HepG2 (cell line): Measurements from ENCODE around the gene GLB1L3. TPM values are rescaled to one million over a fixed set of nuclear protein-coding genes. Genes with fewer than 3 reads are reported as not detected.

ENCODE experiments used
- ARID5B ChIP-seq: IDR thresholded peaks from 2 replicates; pipeline ENCODE4 v1.4.0; 2020; ENCODE audit warnings: mild to moderate bottlenecking, missing genetic modification reagents
- ETV5 ChIP-seq: IDR thresholded peaks from 2 replicates; pipeline ENCODE4 v1.6.1; 2018; ENCODE audit warnings: missing biosample characterization, missing genetic modification reagents, inconsistent platforms, borderline replicate concordance
- FIP1L1 ChIP-seq: fragments of 200-400 bp; formaldehyde crosslinking; IDR thresholded peaks from 2 replicates; pipeline ENCODE4 v1.6.1; 2018; ENCODE audit warnings: low read depth, mild to moderate bottlenecking, low read length, moderate library complexity, borderline replicate concordance; ENCODE audit not compliant: insufficient read depth
- MEIS2 ChIP-seq: sonication (generic); formaldehyde crosslinking; IDR thresholded peaks from 2 replicates; pipeline ENCODE4 v1.9.0; 2021; ENCODE audit warnings: mild to moderate bottlenecking, missing genetic modification reagents
- MYPOP ChIP-seq: sonication (generic); formaldehyde crosslinking; IDR thresholded peaks from 2 replicates; pipeline ENCODE4 v1.8.1; 2023; ENCODE audit warnings: mild to moderate bottlenecking, moderate library complexity, missing genetic modification reagents
- NR2F6 ChIP-seq, 2 experiments: IDR thresholded peaks; 2 replicates each; pipeline ENCODE4 v1.6.1; 2016; ENCODE audit warnings: antibody characterized with exemption in 1 of 2, mild to moderate bottlenecking in 1 of 2
- PHF20 ChIP-seq: sonication (generic); formaldehyde crosslinking; IDR thresholded peaks from 2 replicates; pipeline ENCODE4 v1.5.0; 2020; ENCODE audit warnings: mild to moderate bottlenecking, missing genetic modification reagents
- RNF219 ChIP-seq: sonication (generic); formaldehyde crosslinking; IDR thresholded peaks from 2 replicates; pipeline ENCODE4 v1.5.0; 2020; ENCODE audit warnings: mild to moderate bottlenecking, missing genetic modification reagents
- SPEN ChIP-seq: sonication (generic); formaldehyde crosslinking; IDR thresholded peaks from 2 replicates; pipeline ENCODE4 v1.5.1; 2020; ENCODE audit warnings: low read depth, mild to moderate bottlenecking, missing genetic modification reagents
- ZNF354B ChIP-seq: sonication (generic); formaldehyde crosslinking; IDR thresholded peaks from 2 replicates; pipeline ENCODE4 v1.8.0; 2022; ENCODE audit warnings: mild to moderate bottlenecking, missing genetic modification reagents
- ZNF749 ChIP-seq: sonication (generic); formaldehyde crosslinking; IDR thresholded peaks from 2 replicates; pipeline ENCODE4 v1.8.0; 2022; ENCODE audit warnings: mild to moderate bottlenecking, missing genetic modification reagents, moderate library complexity, borderline replicate concordance
- polyA plus RNA-seq, 8 experiments: library from polyadenylated mRNA; depleted of rRNA in 3 of 8; stranded (reverse) in 7 of 8; unstranded in 1 of 8; fragments of >200 nt; fragmentation: Illumina TruSeq in 4 of 8; extraction: Trizol in 4 of 8; gene quantifications; 2 replicates each; pipeline versions ENCODE4 v1.2.1 to v1.2.3, GENCODE V29; 2011 to 2016; ENCODE audit warnings: low read depth in 4 of 8, missing spikeins in 1 of 8, mixed read lengths in 1 of 8; ENCODE audit not compliant: insufficient read depth in 1 of 8
- total RNA-seq, 5 experiments: library from RNA; depleted of rRNA; stranded (reverse); fragments of >200 nt; fragmentation: Illumina TruSeq; extraction: Trizol; gene quantifications; 2 replicates each; pipeline ENCODE4 v1.2.3, GENCODE V29; 2016; ENCODE audit warnings: low read depth in 1 of 5
- TF ChIP-seq, protein P1 (sequence below): sonication (generic); formaldehyde crosslinking; IDR thresholded peaks from 2 replicates; pipeline ENCODE4 v1.9.0; 2021; ENCODE audit warnings: missing genetic modification reagents, mild to moderate bottlenecking, borderline replicate concordance

GLB1L3 gene
- total and polyA plus RNA-seq, 2 of the 13 experiments (the other 11 are each of a cell fraction or from before 2014, with no cell fraction given), result not detected

DNA sequence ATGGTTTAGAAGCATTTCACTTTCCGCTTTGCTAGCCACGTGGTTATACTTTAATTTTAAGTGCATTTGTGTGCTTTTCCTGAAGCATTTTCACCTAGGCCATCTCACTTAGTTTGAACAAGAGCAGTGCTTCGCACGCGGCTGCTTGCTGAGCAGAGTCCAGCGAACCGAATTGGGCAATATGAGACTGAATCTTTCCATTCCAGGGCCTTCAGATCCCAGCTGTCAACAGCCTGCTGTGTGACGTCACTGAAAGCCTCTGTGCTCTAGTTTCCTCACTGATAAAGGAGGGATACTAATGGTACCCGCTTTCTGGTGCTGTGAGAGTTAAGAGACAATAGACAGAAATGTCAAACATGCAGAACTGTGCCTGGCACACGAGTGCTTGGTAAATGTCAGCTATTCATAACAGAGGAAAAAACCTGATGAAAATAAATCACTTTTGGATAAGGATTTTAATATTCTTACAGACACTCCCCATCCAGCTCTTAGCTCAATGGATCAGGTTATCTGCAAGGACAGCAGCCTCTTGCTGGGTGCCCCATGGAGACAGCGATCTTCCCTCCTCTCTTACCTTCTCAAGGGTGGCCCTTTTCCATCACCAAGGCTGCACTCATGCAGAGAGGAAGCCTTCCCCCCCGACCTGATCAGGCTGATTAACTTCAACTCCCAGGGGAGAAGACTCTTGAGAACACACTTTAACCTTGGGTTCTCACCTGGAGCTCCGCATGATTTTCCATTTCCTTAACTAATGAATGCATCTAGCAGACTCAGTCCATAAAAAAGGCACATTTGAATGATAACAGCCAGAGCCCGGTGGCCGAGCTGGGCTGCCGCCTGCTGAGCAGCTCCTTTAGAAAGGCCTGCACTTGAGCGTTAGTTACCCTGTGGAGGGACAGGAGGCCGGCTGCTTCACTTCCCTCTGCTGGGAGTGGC is 3.5 kb upstream of the GLB1L3 start (continued):
- TF ChIP-seq MYPOP (CRISPR knock-in tag), result 0 out of 2 replicates have a peak, but pooled peaks have one; percentile 39
- peak; percentile 76 for TF ChIP-seq ARID5B (CRISPR knock-in tag)
- TF ChIP-seq RNF219 (CRISPR knock-in tag), result no peak
- TF ChIP-seq ZNF354B (CRISPR knock-in tag), result no peak
- no peak for TF ChIP-seq FIP1L1
- 0 out of 2 replicates have a peak, but pooled peaks have one; percentile 8 for TF ChIP-seq ETV5 (CRISPR knock-in tag)
- no peak for TF ChIP-seq PHF20 (CRISPR knock-in tag)
- TF ChIP-seq, protein P1, sequence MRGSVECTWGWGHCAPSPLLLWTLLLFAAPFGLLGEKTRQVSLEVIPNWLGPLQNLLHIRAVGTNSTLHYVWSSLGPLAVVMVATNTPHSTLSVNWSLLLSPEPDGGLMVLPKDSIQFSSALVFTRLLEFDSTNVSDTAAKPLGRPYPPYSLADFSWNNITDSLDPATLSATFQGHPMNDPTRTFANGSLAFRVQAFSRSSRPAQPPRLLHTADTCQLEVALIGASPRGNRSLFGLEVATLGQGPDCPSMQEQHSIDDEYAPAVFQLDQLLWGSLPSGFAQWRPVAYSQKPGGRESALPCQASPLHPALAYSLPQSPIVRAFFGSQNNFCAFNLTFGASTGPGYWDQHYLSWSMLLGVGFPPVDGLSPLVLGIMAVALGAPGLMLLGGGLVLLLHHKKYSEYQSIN (CRISPR knock-in tag), result no peak
- no peak for TF ChIP-seq ZNF749
- peak; percentile 39; the same call in 1 of the 2 replicates for TF ChIP-seq SPEN (CRISPR knock-in tag)
- TF ChIP-seq NR2F6 (IDR thresholded peaks at IDR 0.05), result no peak
- TF ChIP-seq NR2F6 (CRISPR knock-in tag; IDR thresholded peaks at IDR 0.05), result no peak
- TF ChIP-seq MEIS2 (CRISPR knock-in tag), result peak; percentile 65; the same call in 1 of the 2 replicates
